ENCODE measurements around the gene TBL1XR1.

- TF ChIP-seq REST (IDR thresholded peaks at IDR 0.05; ENCODE audit: insufficient read depth in 1 of 2, low read depth in 2 of 2, low read length in 2 of 2): no peak
- no peak for TF ChIP-seq POLR2AphosphoS5 (IDR thresholded peaks at IDR 0.05; ENCODE audit: low read depth, low read length)
- no peak for TF ChIP-seq SIN3A (IDR thresholded peaks at IDR 0.05; ENCODE audit: borderline replicate concordance, insufficient read depth, low read length)
- TF ChIP-seq TAF1 (IDR thresholded peaks at IDR 0.05; ENCODE audit: borderline replicate concordance, insufficient read depth, low read length): no peak
- TF ChIP-seq FOXP2 (optimal IDR thresholded peaks at IDR 0.05; ENCODE audit: borderline replicate concordance, extremely low read depth, extremely low read length, insufficient read depth): no peak
Observed at GRCh38 chr3:177236704-177237103, 39.4 kb upstream of the TBL1XR1 start.

Measured in PFSK-1 (cell line).